Common myeloid progenitor, CD34-positive (primary cell): ENCODE results near the gene GPATCH8.

ENCODE experiments used
- CTCF ChIA-PET: fragments of 350-600 bp; sonication (Branson Sonifier 250); formaldehyde crosslinking; loops from one replicate; lab custom pipeline; 2021; ENCODE audit warnings: antibody characterized with exemption; lab: Charles Lee
- POLR2A ChIA-PET: fragments of 350-600 bp; sonication (Branson Sonifier 250); formaldehyde crosslinking; loops from one replicate; lab custom pipeline; 2021; ENCODE audit warnings: antibody characterized with exemption; lab: Charles Lee
- DNase-seq, 3 donors: peaks; one replicate each; pipeline versions ENCODE4 v3.0.0 to v3.0.0-alpha.2; 2013
- H3K27ac ChIP-seq, 2 experiments: 1 replicate in 1 of 2; 2 replicates in 1 of 2; pipeline ENCODE4 v1.7.0; 2013; ENCODE audit warnings: inconsistent platforms in 2 of 2, low read length in 2 of 2, mild to moderate bottlenecking in 2 of 2, low read depth in 1 of 2, moderate library complexity in 1 of 2; ENCODE audit not compliant: severe bottlenecking in 2 of 2, insufficient read depth in 1 of 2, poor library complexity in 1 of 2
- H3K27me3 ChIP-seq, 5 experiments: replicated peaks in 2 of 5; 1 replicate in 3 of 5; 2 replicates in 2 of 5; pipeline versions ENCODE4 v1.6.1 to v1.7.0; 2013; ENCODE audit warnings: low read length in 4 of 5, mild to moderate bottlenecking in 2 of 5, moderate library complexity in 2 of 5, inconsistent platforms in 1 of 5; ENCODE audit not compliant: insufficient read depth in 5 of 5, control insufficient read depth in 4 of 5
- H3K36me3 ChIP-seq, 4 experiments: 1 replicate in 2 of 4; 2 replicates in 2 of 4; pipeline versions ENCODE4 v1.6.1 to v1.7.0; 2013; ENCODE audit warnings: low read length in 3 of 4, control low read depth in 1 of 4, mild to moderate bottlenecking in 1 of 4; ENCODE audit not compliant: control insufficient read depth in 4 of 4, insufficient read depth in 4 of 4
- H3K4me1 ChIP-seq, 4 experiments: 1 replicate in 3 of 4; 2 replicates in 1 of 4; pipeline versions ENCODE4 v1.6.1 to v1.7.1; 2013; ENCODE audit warnings: low read length in 3 of 4, mild to moderate bottlenecking in 3 of 4, control low read depth in 1 of 4, inconsistent platforms in 1 of 4, moderate library complexity in 1 of 4; ENCODE audit not compliant: control insufficient read depth in 4 of 4, insufficient read depth in 4 of 4; ENCODE audit errors: control extremely low read depth in 1 of 4
- H3K4me3 ChIP-seq, 7 experiments: 1 replicate in 4 of 7; 2 replicates in 3 of 7; pipeline versions ENCODE4 v1.5.1 to v1.7.0; 2013; ENCODE audit warnings: mild to moderate bottlenecking in 7 of 7, low read length in 6 of 7, moderate library complexity in 6 of 7, inconsistent platforms in 2 of 7, low read depth in 2 of 7, control low read depth in 1 of 7; ENCODE audit not compliant: insufficient read depth in 4 of 7, control insufficient read depth in 1 of 7; ENCODE audit errors: extremely low read depth in 1 of 7
- H3K9me3 ChIP-seq, 5 experiments: 1 replicate in 4 of 5; 2 replicates in 1 of 5; pipeline versions ENCODE4 v1.6.1 to v1.7.1; 2013; ENCODE audit warnings: low read length in 4 of 5, mild to moderate bottlenecking in 2 of 5, inconsistent platforms in 1 of 5, low read depth in 1 of 5, moderate library complexity in 1 of 5; ENCODE audit not compliant: control insufficient read depth in 4 of 5, insufficient read depth in 2 of 5; ENCODE audit errors: control extremely low read depth in 1 of 5
- WGBS: methylation state at CpG from one replicate; pipeline ENCODE4 v1.1.5; 2013; ENCODE audit not compliant: insufficient coverage; 5-methylcytosine and 5-hydroxymethylcytosine counted together

Gene GPATCH8

DNA sequence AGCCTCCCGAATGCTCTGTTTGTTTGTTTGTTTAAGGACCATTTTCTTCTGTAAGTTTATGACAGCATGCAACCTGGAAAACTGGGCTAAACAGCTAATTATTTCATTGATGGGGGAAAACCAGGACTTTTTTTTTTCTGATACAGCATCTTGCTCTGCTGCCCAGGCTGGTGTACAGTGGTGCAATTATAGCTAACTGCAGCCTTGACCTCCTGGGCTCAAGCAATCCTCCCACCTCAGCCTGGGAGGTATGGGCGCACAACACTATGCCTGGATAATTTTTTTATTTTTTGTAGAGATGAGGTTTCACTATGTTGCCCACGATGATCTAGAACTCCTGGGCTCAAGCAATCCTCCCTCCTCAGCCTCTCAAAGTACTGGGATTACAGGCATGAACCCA, 37.3 kb downstream of the GPATCH8 start:
- no peak for DNase-seq
- WGBS: 100% methylated on average over 1 of the region's 3 CpGs
- Histone ChIP-seq H3K27ac (no peak overlapping the region), H3K36me3 (peaks cover 6 to 15% (median 9%) of the 10 kb centered on the region in 4 experiments), H3K27me3 (no peaks in the 10 kb centered on the region), H3K9me3 (no peaks in the 10 kb centered on the region), H3K4me3 (no peak overlapping the region), H3K4me1 (peaks cover 0 to 3% (median under 1%) of the 10 kb centered on the region in 4 experiments)
- CTCF ChIA-PET: no interaction called here
- POLR2A ChIA-PET: no interaction called here

DNA sequence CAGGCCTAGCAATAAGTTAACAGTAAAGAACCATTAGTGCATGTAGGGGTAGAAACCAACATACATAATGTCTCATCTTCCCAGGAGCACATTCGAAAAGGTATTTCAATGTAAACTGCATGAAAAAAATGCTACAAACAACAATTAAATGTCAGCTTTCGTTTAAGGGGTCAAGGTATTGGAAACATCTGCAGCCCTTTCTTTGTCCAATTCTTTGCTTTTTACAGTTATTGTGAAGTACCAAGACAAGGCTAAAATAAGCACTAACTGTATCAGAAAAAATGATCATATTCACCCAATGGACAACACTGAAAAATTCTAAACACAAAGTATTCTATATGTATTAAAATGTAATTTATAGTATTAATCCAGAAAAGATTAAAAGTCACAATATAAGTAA, 37.9 kb downstream of the GPATCH8 start:
- WGBS: no CpG with 5 or more reads among the region's 2 CpGs
- CTCF ChIA-PET: no interaction called here
- H3K4me3 ChIP-seq: no peak overlapping the region
- H3K9me3 ChIP-seq: no peaks in the 10 kb centered on the region
- peaks cover 6 to 15% (median 11%) of the 10 kb centered on the region in 4 experiments for H3K36me3 ChIP-seq
- POLR2A ChIA-PET: no interaction called here
- no peaks in the 10 kb centered on the region for H3K27me3 ChIP-seq
- H3K4me1 ChIP-seq: peaks cover 0 to 3% (median under 1%) of the 10 kb centered on the region in 4 experiments
- DNase-seq: no peak
- no peak overlapping the region for H3K27ac ChIP-seq

DNA sequence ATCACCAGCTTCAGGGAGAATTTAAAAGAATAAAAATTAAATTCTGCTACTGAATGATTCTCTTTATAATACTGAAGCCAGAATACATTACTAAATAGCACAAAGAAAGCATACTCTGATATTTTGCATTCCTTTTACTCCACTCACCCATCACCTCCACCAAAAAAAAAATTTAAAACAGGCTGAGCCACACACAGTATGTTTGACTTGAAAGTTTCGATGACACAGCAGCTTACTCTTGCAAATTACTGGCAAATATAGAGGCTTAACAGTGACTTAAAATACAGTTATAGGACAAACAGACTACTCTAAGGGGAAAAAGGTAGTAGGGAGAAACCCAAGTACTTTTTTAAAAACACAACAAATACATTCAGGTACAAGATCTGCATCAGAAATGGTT, 39.2 kb downstream of the GPATCH8 start:
- ChIA-PET CTCF (no interaction called here), POLR2A (interaction anchor here (0.6 kb wide), 1 partner anchor 224 kb away, joined by 3 read pairs; no protein-coding TSS in a partner anchor)
- peaks cover 0 to 3% (median under 1%) of the 10 kb centered on the region in 4 experiments for H3K4me1 ChIP-seq
- H3K27me3 ChIP-seq: no peaks in the 10 kb centered on the region
- H3K4me3 ChIP-seq: no peak overlapping the region
- no CpG with 5 or more reads among the region's 1 CpG for WGBS
- DNase-seq: no peak
- H3K36me3 ChIP-seq: peaks cover 6 to 12% (median 9%) of the 10 kb centered on the region in 4 experiments
- H3K9me3 ChIP-seq: no peaks in the 10 kb centered on the region
- no peak overlapping the region for H3K27ac ChIP-seq

DNA sequence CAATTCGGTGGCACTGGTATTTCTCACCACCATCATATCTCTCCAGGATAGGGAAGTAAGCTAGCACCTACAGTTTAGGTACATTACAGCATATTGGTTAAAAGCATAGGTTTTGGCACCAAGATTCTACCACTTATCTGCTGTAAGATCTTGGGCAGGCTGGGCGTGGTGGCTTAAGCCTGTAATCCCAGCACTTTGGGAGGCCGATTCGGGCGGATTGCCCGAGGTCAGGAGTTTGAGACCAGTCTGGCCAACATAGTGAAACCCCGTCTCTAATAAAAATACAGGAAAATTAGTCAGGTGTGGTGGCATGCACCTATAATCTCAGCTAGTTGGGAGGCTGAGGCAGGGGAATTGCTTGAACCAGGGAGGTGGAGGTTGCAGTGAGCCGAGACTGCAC, 51.4 kb downstream of the GPATCH8 start:
- Histone ChIP-seq H3K27ac (no peak overlapping the region), H3K27me3 (no peaks in the 10 kb centered on the region), H3K36me3 (peaks cover 0 to 8% (median 3%) of the 10 kb centered on the region in 4 experiments), H3K9me3 (no peaks in the 10 kb centered on the region), H3K4me3 (no peak overlapping the region), H3K4me1 (no peaks in the 10 kb centered on the region)
- CTCF ChIA-PET: no interaction called here
- no peak for DNase-seq
- 98% methylated on average over 7 of the region's 8 CpGs for WGBS
- POLR2A ChIA-PET: no interaction called here

GRCh38 chr17:44451016-44451627, 52.1 kb downstream of the GPATCH8 start:
- Histone ChIP-seq H3K36me3 (peaks cover 0 to 6% (median 2%) of the 10 kb centered on the region in 4 experiments), H3K27me3 (no peaks in the 10 kb centered on the region), H3K9me3 (no peaks in the 10 kb centered on the region), H3K27ac (no peak overlapping the region), H3K4me3 (no peak overlapping the region), H3K4me1 (no peaks in the 10 kb centered on the region)
- POLR2A ChIA-PET: no interaction called here
- no peak for DNase-seq
- WGBS: 50% methylated on average over 2 of the region's 6 CpGs
- CTCF ChIA-PET: no interaction called here

- no peak for DNase-seq
- POLR2A ChIA-PET: no interaction called here
- no CpG with 5 or more reads among the region's 1 CpG for WGBS
- CTCF ChIA-PET: interaction anchor here (1.3 kb wide), 1 partner anchor 75 kb away, joined by 4 read pairs; no protein-coding TSS in a partner anchor
- Histone ChIP-seq H3K4me3 (no peak overlapping the region), H3K9me3 (no peaks in the 10 kb centered on the region), H3K4me1 (peaks cover 0 to 4% (median 1%) of the 10 kb centered on the region in 4 experiments), H3K27ac (no peak overlapping the region), H3K36me3 (peaks cover 0 to 3% (median 1%) of the 10 kb centered on the region in 4 experiments), H3K27me3 (no peaks in the 10 kb centered on the region)
Observed at GRCh38 chr17:44448412-44448811, 54.8 kb downstream of the GPATCH8 start.

- ChIA-PET POLR2A (no interaction called here), CTCF (interaction anchor here (1.3 to 1.4 kb wide), 2 partner anchors 30 to 79 kb away, joined by 3 to 4 read pairs; no protein-coding TSS in a partner anchor)
- Histone ChIP-seq H3K36me3 (peaks cover 0 to 4% (median 1%) of the 10 kb centered on the region in 4 experiments), H3K4me1 (peaks cover 0 to 4% (median 1%) of the 10 kb centered on the region in 4 experiments), H3K27me3 (no peaks in the 10 kb centered on the region), H3K27ac (no peak overlapping the region), H3K4me3 (no peak overlapping the region), H3K9me3 (no peaks in the 10 kb centered on the region)
- WGBS: no CpG with 5 or more reads among the region's 6 CpGs
- DNase-seq: peak in 2 of 3 donors; percentile 17 to 34
Observed at GRCh38 chr17:44444735-44445105, 58.5 kb downstream of the GPATCH8 start.
